NCI-H2196 (cell line): ENCODE measurements around the gene FNBP1L.

Experiments used
- DNase-seq: peaks from one replicate; lab custom pipeline; 2025; ENCODE audit not compliant: unreplicated experiment; lab: John Stamatoyannopoulos, UW

FNBP1L gene

DNA sequence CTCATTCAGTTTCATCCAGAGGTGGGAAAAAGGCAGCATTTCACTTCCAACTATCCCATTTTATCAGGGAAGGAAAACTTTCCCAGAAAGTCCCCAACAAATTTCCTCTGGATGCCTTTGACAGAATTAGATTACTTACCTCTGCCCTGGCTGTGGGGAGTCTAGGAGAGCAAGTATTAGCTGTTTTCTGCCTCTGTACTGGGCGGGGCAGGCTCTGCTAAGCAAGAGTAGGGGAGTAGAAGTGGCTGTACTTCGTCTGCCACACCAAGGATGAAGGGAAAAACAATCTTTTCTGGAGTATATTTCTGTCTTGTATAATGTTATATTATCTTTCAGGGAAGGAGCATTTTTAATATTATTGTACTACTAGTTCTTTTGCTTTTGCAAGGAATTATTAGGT is 78.5 kb downstream of the FNBP1L start:
- DNase-seq: no peak

DNA sequence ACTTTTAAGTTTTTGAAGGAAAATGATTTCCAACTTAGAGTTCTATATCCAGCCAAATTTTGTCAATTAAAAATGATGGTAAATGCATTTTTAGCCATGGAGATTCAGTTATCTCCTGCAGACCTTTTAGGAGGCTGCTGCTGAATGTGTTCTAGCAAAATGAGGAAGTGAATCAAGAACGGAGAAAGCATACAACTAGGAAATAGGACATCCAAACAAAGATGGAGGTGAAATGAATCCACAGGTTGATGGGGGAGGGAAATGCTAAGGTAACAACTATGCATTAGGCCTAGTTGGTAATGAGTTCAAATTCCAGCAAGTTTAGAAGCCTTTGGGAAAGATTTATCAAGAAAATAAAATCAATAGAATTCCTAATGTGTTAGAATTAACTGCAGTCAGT is 80.5 kb downstream of the FNBP1L start:
- DNase-seq: no peak

GRCh38 chr1:93531193-93531592 is 83.3 kb downstream of the FNBP1L start:
- no peak for DNase-seq

- no peak for DNase-seq
Observed at GRCh38 chr1:93532780-93533378, 85.0 kb downstream of the FNBP1L start.

DNA sequence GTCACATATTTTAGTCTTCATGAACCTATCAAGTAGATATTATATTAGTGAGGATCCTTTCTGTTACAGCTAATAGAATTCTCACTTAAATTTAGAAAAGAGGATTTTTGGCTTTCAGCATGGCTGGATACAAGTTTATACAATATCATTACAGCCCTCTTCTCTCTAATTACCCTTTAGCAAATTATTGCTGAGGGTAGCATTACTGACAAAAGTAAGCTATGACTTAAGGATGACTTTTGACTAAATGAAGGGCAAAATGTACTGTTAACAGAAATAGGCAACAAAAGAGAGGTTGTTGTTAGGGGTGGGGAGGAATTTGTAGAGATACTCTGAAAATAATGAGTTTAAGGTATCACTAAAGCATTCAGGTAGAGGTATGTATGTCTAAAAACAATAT is 85.8 kb downstream of the FNBP1L start:
- DNase-seq: no peak

DNA sequence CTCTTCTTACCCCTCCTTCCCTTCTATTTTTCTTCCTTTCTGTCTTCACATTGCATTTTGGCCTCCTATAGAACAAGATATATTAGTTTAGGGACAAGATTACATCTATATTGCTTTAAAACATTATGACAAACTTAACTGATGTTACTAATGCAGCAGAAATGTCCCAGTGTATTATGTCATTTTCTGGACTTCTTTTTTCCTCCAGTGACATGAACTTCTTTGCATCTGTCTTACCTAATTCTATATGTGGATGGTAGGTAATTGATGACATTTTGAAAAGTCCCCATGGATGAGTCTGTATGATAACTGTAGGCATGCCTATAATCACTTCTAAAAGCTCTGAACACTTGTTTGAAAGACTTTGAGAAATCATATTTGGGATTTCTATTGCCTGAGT is 89.5 kb downstream of the FNBP1L start:
- DNase-seq: no peak

GRCh38 chr1:93537924-93538323 is 90.0 kb downstream of the FNBP1L start:
- no peak for DNase-seq

- DNase-seq: no peak
Observed at GRCh38 chr1:93541045-93541444, 93.1 kb downstream of the FNBP1L start.

- no peak for DNase-seq
Observed at GRCh38 chr1:93542398-93542797, 94.5 kb downstream of the FNBP1L start.

DNA sequence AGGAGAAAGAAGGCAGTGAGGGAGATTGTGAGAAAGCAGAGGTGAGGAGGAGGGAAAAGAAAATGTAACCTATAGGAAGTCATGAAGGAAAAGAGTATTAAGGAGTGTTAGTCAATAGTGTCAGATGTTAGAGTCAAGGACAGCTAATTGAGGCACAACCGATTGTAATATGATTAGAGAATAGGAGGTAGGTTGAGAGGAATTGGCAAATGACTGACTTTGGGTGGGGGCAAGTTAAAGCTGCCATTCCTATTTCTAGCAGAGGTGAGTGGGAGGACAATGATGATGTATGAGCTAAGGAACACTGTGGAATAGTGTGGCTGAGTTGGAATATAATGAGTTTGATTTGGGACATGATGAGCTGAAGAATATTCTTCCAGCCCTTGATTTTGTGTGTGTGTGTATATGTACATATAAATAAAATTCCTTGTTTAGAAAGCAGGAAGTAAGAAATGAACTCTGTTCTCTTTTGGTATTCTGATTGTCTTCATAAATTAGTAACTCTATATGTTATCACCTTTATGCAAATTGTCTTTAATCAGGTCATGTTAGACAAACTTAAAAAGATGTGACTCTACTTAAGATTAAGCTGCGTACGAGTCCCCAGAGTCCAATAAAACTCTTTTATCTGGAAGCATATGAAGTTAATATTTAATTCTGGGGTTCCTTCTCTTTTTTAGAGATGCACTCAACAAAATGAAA is 98.4 kb downstream of the FNBP1L start:
- no peak for DNase-seq

- DNase-seq: no peak
Observed at GRCh38 chr1:93549131-93549530, 101.2 kb downstream of the FNBP1L start.

- no peak for DNase-seq
Observed at GRCh38 chr1:93549811-93550210, 101.9 kb downstream of the FNBP1L start.

GRCh38 chr1:93552741-93553455 is 105.0 kb downstream of the FNBP1L start:
- DNase-seq: peak; percentile 61

GRCh38 chr1:93553886-93554490 is 106.1 kb downstream of the FNBP1L start:
- peak; percentile 52 for DNase-seq

DNA sequence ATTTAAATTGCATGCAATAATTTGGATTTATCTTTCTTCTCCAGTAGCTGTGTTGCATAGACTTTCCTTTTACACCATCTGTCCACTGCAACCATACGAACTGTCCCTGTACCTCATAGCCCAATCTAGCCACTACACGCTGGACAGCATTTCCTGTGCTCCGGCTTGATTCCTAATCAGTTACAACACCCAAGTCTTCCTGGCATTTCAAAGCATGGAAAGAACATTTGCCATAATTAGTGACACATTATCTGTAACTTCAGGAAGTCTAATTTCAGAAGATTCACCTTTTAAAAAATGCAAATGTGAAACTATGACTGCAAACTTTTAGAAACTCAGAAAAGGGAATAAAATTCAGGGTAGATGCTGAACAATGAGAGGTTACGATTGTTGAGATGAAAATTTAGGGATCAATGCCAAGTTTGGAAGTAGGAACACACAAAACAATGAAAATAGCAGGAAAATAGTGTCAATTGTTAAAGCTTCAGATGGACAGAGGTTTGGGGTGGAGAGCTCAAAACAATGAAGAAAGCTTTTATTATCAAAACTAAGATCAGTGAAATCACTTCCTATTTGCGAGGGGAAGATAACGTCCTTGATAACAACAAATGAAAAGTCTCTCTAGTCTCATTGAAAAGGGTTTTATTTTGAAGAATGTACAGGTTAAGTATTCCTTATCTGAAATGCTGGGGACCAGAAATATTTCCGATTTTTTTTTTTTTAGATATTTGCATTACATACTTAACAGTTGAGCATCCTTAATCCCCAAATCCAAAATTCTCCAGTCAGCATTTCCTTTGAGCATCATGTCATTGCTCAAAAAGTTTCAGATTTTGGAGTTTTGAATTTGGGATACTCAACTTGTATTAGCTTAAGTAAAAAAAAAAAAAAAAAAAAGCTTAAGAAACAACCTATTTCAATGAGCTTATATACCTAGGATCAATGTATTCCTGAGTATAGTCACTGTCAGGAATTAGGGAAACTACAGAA is 107.3 kb downstream of the FNBP1L start:
- DNase-seq: no peak

- DNase-seq: peak; percentile 41
Observed at GRCh38 chr1:93556291-93556690, 108.4 kb downstream of the FNBP1L start.

DNA sequence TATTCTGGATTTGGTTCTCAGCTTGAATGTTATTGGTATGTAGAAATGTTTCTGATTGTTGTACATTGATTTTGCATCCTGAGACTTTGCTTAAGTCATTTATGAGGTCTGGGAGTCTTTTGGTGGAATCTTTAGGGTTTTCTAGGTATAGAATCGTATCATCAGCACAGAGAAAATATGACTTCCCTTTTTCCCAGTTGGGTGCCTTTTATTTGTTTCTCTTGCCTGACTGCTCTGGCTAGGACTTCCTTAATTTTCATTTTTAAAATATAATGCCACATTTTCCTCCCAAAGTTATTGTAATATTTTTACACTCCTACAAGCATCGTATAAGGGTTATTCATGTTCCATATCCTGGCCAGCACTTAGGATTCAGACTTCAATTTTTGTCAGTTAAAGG is 111.1 kb downstream of the FNBP1L start:
- DNase-seq: no peak

DNA sequence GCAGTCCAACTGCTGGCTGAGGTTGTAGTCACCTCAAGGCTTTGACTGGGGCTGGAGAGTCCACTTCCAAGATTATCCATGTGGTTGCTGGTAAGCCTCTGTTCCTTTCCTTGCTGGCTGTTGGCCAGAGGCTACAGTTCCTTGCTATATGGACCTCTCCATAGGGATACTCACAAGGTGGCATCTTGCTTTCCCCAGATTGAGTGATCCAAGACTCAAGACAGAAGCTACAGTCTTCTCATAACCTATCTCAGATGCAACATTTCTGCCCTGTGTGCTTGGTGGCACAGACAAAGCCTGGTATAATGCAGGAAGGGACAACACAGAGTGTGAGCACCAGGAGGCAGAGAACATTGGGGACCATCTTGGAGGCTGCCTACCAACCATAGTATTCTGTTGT is 111.8 kb downstream of the FNBP1L start:
- no peak for DNase-seq

DNA sequence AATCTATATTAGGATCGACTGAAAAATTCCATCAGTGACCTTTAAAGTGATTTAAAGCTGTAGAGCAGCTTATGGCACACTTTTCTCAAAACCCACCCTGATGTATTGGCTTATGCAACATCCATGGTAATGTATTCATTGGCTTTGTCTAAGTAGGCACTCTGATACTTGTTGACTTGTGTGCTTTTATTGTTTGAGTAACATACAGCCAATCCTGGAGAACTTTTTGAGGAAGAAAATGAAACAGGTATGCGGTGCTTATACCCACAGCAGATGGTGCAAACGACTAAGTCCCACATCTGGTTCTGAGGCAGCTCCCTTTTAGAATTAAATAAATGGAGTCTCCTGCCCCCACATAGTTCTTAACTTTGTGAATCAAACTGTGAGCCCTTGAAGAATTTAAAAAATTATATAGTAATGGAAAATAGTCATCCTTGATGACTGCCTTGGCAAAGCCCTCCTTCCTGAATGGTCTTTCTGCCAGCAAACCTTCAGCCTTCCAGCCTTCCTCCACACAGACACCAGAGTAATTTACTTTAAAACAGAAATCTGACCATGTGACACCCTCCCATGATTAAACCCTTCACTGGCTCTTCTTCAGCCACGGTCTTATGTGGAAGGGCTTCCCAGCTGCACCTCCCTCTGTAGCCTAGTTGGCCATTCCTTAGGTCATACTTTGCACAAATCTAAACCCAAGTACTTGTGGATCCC is 117.7 kb downstream of the FNBP1L start:
- no peak for DNase-seq

DNA sequence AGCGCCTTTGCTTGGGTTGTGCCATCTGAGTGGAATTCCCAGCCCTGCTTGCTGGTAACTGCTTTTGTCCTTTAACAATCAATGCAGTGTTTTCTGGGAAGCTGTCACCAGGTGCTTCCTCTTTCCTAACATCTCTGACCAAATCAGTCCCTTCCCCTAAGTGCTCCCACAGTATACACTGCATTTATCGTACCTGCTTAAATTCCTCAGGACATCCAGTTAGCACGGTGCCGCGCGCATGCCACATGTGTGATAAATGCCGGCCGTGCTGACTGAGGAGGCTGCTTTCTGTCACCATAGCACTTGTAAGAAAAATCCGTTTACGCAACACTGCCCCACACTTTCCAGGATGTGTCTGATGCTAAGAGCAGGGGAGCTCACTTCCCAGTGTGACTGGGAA is 118.3 kb downstream of the FNBP1L start:
- DNase-seq: no peak
